Measurements from ENCODE around the gene MEOX1.

The MEOX1 gene

GRCh38 chr17:43665084-43665936 lies 3.6 kb upstream of the MEOX1 start:
- no peak overlapping the region for H3K4me3 ChIP-seq (ENCODE audit: low read depth, low read length)
- TF ChIP-seq POLR2A (IDR thresholded peaks at IDR 0.05; ENCODE audit: extremely low read depth, insufficient read length) (no peak), MYC (IDR thresholded peaks at IDR 0.05; ENCODE audit: low read depth, low read length) (no peak), MAX (IDR thresholded peaks at IDR 0.05; ENCODE audit: low read depth, low read length) (no peak)
- TF ChIP-seq, protein P1, sequence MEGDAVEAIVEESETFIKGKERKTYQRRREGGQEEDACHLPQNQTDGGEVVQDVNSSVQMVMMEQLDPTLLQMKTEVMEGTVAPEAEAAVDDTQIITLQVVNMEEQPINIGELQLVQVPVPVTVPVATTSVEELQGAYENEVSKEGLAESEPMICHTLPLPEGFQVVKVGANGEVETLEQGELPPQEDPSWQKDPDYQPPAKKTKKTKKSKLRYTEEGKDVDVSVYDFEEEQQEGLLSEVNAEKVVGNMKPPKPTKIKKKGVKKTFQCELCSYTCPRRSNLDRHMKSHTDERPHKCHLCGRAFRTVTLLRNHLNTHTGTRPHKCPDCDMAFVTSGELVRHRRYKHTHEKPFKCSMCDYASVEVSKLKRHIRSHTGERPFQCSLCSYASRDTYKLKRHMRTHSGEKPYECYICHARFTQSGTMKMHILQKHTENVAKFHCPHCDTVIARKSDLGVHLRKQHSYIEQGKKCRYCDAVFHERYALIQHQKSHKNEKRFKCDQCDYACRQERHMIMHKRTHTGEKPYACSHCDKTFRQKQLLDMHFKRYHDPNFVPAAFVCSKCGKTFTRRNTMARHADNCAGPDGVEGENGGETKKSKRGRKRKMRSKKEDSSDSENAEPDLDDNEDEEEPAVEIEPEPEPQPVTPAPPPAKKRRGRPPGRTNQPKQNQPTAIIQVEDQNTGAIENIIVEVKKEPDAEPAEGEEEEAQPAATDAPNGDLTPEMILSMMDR (IDR thresholded peaks at IDR 0.05; ENCODE audit: low read depth, low read length) = no peak

DNA sequence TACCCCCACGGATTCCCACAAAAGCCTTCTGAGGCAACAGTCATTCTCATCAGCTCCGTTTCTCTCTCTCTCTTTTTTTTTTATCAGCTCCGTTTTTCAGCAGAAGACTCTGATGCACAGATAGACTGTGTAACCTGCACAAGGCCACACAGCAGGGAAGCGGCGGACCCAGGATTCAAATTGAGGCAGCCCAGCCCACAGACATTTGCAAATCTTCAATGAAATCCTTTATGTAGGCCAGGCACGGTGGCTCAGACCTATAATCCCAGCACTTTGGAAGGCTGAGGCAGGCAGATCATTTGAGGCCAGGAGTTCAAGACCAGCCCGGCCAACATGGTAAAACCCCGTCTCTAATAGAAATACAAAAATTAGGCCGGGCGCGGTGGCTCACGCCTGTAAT lies 2.4 kb upstream of the MEOX1 start:
- no peak overlapping the region for H3K4me3 ChIP-seq (ENCODE audit: low read depth, low read length)
- TF ChIP-seq MAX (IDR thresholded peaks at IDR 0.05; ENCODE audit: low read depth, low read length) (no peak), POLR2A (IDR thresholded peaks at IDR 0.05; ENCODE audit: extremely low read depth, insufficient read length) (no peak), MYC (IDR thresholded peaks at IDR 0.05; ENCODE audit: low read depth, low read length) (no peak)
- TF ChIP-seq, protein P1 (IDR thresholded peaks at IDR 0.05; ENCODE audit: low read depth, low read length) = no peak
- no peak for DNase-seq (ENCODE audit: low read depth)

More at GRCh38 chr17:43665084-43665936, 3.6 kb upstream of the MEOX1 start:
- no peak for DNase-seq (ENCODE audit: low read depth)

- no peak overlapping the region for H3K4me3 ChIP-seq (ENCODE audit: low read depth, low read length)
- no peak for DNase-seq (ENCODE audit: low read depth)
- TF ChIP-seq, protein P1 (IDR thresholded peaks at IDR 0.05; ENCODE audit: low read depth, low read length) = no peak
- TF ChIP-seq POLR2A (IDR thresholded peaks at IDR 0.05; ENCODE audit: extremely low read depth, insufficient read length) = no peak
- no peak for TF ChIP-seq MAX (IDR thresholded peaks at IDR 0.05; ENCODE audit: low read depth, low read length)
- TF ChIP-seq MYC (IDR thresholded peaks at IDR 0.05; ENCODE audit: low read depth, low read length) = no peak
These were observed 1.7 kb upstream of the MEOX1 start for GRCh38 chr17:43663383-43663782.

GRCh38 chr17:43662413-43663141 lies 855 bp upstream of the MEOX1 start:
- H3K4me3 ChIP-seq (ENCODE audit: low read depth, low read length) = no peak overlapping the region
- DNase-seq (ENCODE audit: low read depth) = no peak

GRCh38 chr17:43660816-43661493 lies 767 bp downstream of the MEOX1 start:
- TF ChIP-seq MYC (IDR thresholded peaks at IDR 0.05; ENCODE audit: low read depth, low read length) = no peak
- no peak for TF ChIP-seq MAX (IDR thresholded peaks at IDR 0.05; ENCODE audit: low read depth, low read length)
- TF ChIP-seq, protein P1 (IDR thresholded peaks at IDR 0.05; ENCODE audit: low read depth, low read length) = no peak
- no peak for TF ChIP-seq POLR2A (IDR thresholded peaks at IDR 0.05; ENCODE audit: extremely low read depth, insufficient read length)
- no peak for DNase-seq (ENCODE audit: low read depth)

More at GRCh38 chr17:43662413-43663141, 855 bp upstream of the MEOX1 start:
- TF ChIP-seq POLR2A (IDR thresholded peaks at IDR 0.05; ENCODE audit: extremely low read depth, insufficient read length) (no peak), MAX (IDR thresholded peaks at IDR 0.05; ENCODE audit: low read depth, low read length) (no peak), MYC (IDR thresholded peaks at IDR 0.05; ENCODE audit: low read depth, low read length) (no peak)
- TF ChIP-seq, protein P1 (IDR thresholded peaks at IDR 0.05; ENCODE audit: low read depth, low read length) = no peak

More at GRCh38 chr17:43660816-43661493, 767 bp downstream of the MEOX1 start:
- no peak overlapping the region for H3K4me3 ChIP-seq (ENCODE audit: low read depth, low read length)

Measured in NB4 (cell line).